SK-N-MC (cell line): ENCODE data around the gene DUSP9.

Source experiments
- EZH2 ChIP-seq: fragments of 200-600 bp; sonication (generic); IDR thresholded peaks from one replicate; pipeline ENCODE4 v1.6.1; 2017; ENCODE audit warnings: antibody characterized with exemption
- POLR2AphosphoS5 ChIP-seq: IDR thresholded peaks from 2 replicates; pipeline ENCODE4 v1.6.1; 2012; ENCODE audit warnings: mild to moderate bottlenecking, low read depth, low read length, borderline replicate concordance

- TF ChIP-seq POLR2AphosphoS5 (no peak), EZH2 (no peak)
These were observed 12.2 kb upstream of the DUSP9 start for GRCh38 chrX:153634832-153635231.
